Gastroesophageal sphincter (tissue), 3 donors: Measurements from ENCODE around the gene ELN.

Experiments
- CTCF ChIP-seq, 4 experiments: fragments of 200-600 bp in 2 of 4; fragments of 450-650 bp in 2 of 4; sonication (generic) in 1 of 4; IDR thresholded peaks; one replicate each; pipeline ENCODE4 v1.5.1; 2017 to 2019; ENCODE audit warnings: antibody characterized with exemption in 4 of 4, mild to moderate bottlenecking in 2 of 4, moderate library complexity in 2 of 4
- EP300 ChIP-seq: sonication (generic); formaldehyde crosslinking; IDR thresholded peaks from one replicate; pipeline ENCODE4 v1.6.1; 2017; ENCODE audit warnings: antibody characterized with exemption, mild to moderate bottlenecking
- POLR2A ChIP-seq, 2 donors: fragments of 450-650 bp; IDR thresholded peaks; one replicate each; pipeline ENCODE4 v1.6.1; 2017; ENCODE audit warnings: antibody characterized with exemption in 2 of 2, mild to moderate bottlenecking in 2 of 2, moderate library complexity in 1 of 2
- POLR2AphosphoS5 ChIP-seq: sonication (generic); formaldehyde crosslinking; IDR thresholded peaks from one replicate; pipeline ENCODE4 v1.6.1; 2017; ENCODE audit warnings: antibody characterized with exemption

GRCh38 chr7:74017125-74017524, 10.8 kb upstream of the ELN start:
- TF ChIP-seq CTCF (IDR thresholded peaks at IDR 0.05) (no peak), POLR2A (IDR thresholded peaks at IDR 0.05) (no peak), POLR2AphosphoS5 (no peak), EP300 (no peak)
